SK-N-SH treated with all-trans-retinoic acid at 6 μM for 48 hours (cell line): ENCODE measurements around the gene ADRA2B.

Experiments
- ATAC-seq: fragments of 200-7000 bp; cut with Tn5 transposase; 3 replicates; pipeline ENCODE4 v1.9.1; 2020; ENCODE audit warnings: mild to moderate bottlenecking, moderate library complexity
- ARNTL ChIP-seq: fragments of 450-650 bp; formaldehyde crosslinking; IDR thresholded peaks from 2 replicates; pipeline ENCODE4 v1.5.0; 2020; ENCODE audit warnings: low read depth, mild to moderate bottlenecking, moderate library complexity, borderline replicate concordance
- BACH2 ChIP-seq: fragments of 250-450 bp; sonication (Bioruptor Pico); IDR thresholded peaks from 2 replicates; pipeline ENCODE4 v1.9.0; 2021; ENCODE audit warnings: mild to moderate bottlenecking, borderline replicate concordance
- CSDC2 ChIP-seq: fragments of 250-450 bp; sonication (Bioruptor Pico); IDR thresholded peaks from 2 replicates; pipeline ENCODE4 v1.5.0; 2020; ENCODE audit warnings: mild to moderate bottlenecking, moderate library complexity
- ESRRG ChIP-seq: fragments of 250-450 bp; sonication (Bioruptor Pico); IDR thresholded peaks from 2 replicates; pipeline ENCODE4 v1.6.1; 2021; ENCODE audit warnings: mild to moderate bottlenecking
- GLIS3 ChIP-seq: fragments of 250-450 bp; sonication (Bioruptor Pico); IDR thresholded peaks from 2 replicates; pipeline ENCODE4 v1.5.0; 2020; ENCODE audit warnings: mild to moderate bottlenecking, moderate library complexity
- ISL1 ChIP-seq: fragments of 250-450 bp; sonication (Bioruptor Pico); IDR thresholded peaks from 2 replicates; pipeline ENCODE4 v2.1.2; 2022; ENCODE audit warnings: mild to moderate bottlenecking, moderate library complexity
- PPARA ChIP-seq: fragments of 250-450 bp; sonication (Bioruptor Pico); IDR thresholded peaks from 2 replicates; pipeline ENCODE4 v1.5.0; 2020; ENCODE audit warnings: mild to moderate bottlenecking, borderline replicate concordance
- RARB ChIP-seq: fragments of 250-450 bp; sonication (Bioruptor Pico); IDR thresholded peaks from 2 replicates; pipeline ENCODE4 v1.8.0; 2021; ENCODE audit warnings: mild to moderate bottlenecking, moderate library complexity
- SNAI2 ChIP-seq: fragments of 250-450 bp; sonication (Bioruptor Pico); IDR thresholded peaks from 2 replicates; pipeline ENCODE4 v1.5.0; 2020; ENCODE audit warnings: mild to moderate bottlenecking, moderate library complexity
- TCF4 ChIP-seq: fragments of 250-450 bp; sonication (Bioruptor Pico); IDR thresholded peaks from 2 replicates; pipeline ENCODE4 v1.8.0; 2021; ENCODE audit warnings: mild to moderate bottlenecking, moderate library complexity, borderline replicate concordance
- TOX ChIP-seq: fragments of 250-450 bp; sonication (Bioruptor Pico); IDR thresholded peaks from 2 replicates; pipeline ENCODE4 v1.8.0; 2021; ENCODE audit warnings: mild to moderate bottlenecking, moderate library complexity, borderline replicate concordance
- ZC3H10 ChIP-seq: fragments of 250-450 bp; sonication (Bioruptor Pico); IDR thresholded peaks from 2 replicates; pipeline ENCODE4 v1.5.1; 2021; ENCODE audit warnings: mild to moderate bottlenecking, moderate library complexity
- ZFP3 ChIP-seq: fragments of 250-450 bp; sonication (Bioruptor Pico); IDR thresholded peaks from 2 replicates; pipeline ENCODE4 v1.5.0; 2020; ENCODE audit warnings: mild to moderate bottlenecking, moderate library complexity
- ZFP30 ChIP-seq: fragments of 450-650 bp; formaldehyde crosslinking; IDR thresholded peaks from 2 replicates; pipeline ENCODE4 v1.5.0; 2022; ENCODE audit warnings: mild to moderate bottlenecking, moderate library complexity
- ZNF70 ChIP-seq: fragments of 450-650 bp; formaldehyde crosslinking; IDR thresholded peaks from 2 replicates; pipeline ENCODE4 v1.5.0; 2020; ENCODE audit warnings: mild to moderate bottlenecking, moderate library complexity
- ZNF8 ChIP-seq: fragments of 450-650 bp; formaldehyde crosslinking; IDR thresholded peaks from 2 replicates; pipeline ENCODE4 v1.5.0; 2020; ENCODE audit warnings: mild to moderate bottlenecking, moderate library complexity
- TF ChIP-seq, protein P1 (sequence below): fragments of 250-450 bp; sonication (Bioruptor Pico); IDR thresholded peaks from 2 replicates; pipeline ENCODE4 v1.8.0; 2021; ENCODE audit warnings: low read depth, mild to moderate bottlenecking, moderate library complexity, borderline replicate concordance
- TF ChIP-seq, protein P2 (sequence below): fragments of 250-450 bp; sonication (Bioruptor Pico); IDR thresholded peaks from 2 replicates; pipeline ENCODE4 v1.5.0; 2020; ENCODE audit warnings: mild to moderate bottlenecking, moderate library complexity
- TF ChIP-seq, protein P3 (sequence below): fragments of 250-450 bp; sonication (Bioruptor Pico); IDR thresholded peaks from 2 replicates; pipeline ENCODE4 v1.5.1; 2021; ENCODE audit warnings: mild to moderate bottlenecking, moderate library complexity
- TF ChIP-seq, protein P4 (sequence below): fragments of 250-450 bp; sonication (Bioruptor Pico); IDR thresholded peaks from 2 replicates; pipeline ENCODE4 v1.8.0; 2020; ENCODE audit warnings: mild to moderate bottlenecking, moderate library complexity, borderline replicate concordance
- TF ChIP-seq, protein P5 (sequence below): fragments of 250-450 bp; sonication (Bioruptor Pico); IDR thresholded peaks from 2 replicates; pipeline ENCODE4 v1.5.1; 2020; ENCODE audit warnings: low read depth, mild to moderate bottlenecking, moderate library complexity

ADRA2B gene

DNA sequence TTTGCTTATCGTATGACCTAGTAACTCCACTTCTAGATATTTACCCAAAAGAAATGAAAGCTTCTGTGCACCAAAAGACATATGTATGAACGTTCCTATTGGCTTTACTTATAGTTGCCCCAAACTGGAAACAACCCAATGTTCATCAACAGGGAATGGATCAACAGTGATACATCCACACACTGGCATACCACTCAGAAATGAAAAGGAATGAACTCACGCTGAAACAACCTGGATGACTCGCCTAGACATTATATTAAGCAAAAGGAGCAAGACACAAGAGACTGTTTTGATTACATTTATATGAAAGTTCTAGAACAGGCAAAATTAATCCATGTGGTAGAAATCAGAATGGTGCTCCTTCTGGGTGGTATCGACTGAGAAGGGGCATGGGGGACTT lies 18.9 kb downstream of the ADRA2B start (continued):
- TF ChIP-seq, protein P1, sequence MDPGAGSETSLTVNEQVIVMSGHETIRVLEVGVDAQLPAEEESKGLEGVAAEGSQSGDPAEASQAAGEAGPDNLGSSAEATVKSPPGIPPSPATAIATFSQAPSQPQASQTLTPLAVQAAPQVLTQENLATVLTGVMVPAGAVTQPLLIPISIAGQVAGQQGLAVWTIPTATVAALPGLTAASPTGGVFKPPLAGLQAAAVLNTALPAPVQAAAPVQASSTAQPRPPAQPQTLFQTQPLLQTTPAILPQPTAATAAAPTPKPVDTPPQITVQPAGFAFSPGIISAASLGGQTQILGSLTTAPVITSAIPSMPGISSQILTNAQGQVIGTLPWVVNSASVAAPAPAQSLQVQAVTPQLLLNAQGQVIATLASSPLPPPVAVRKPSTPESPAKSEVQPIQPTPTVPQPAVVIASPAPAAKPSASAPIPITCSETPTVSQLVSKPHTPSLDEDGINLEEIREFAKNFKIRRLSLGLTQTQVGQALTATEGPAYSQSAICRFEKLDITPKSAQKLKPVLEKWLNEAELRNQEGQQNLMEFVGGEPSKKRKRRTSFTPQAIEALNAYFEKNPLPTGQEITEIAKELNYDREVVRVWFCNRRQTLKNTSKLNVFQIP = no peak
- TF ChIP-seq PPARA (CRISPR knock-in tag) = no peak
- TF ChIP-seq GLIS3 (CRISPR knock-in tag) = no peak
- no peak for TF ChIP-seq ZNF8 (CRISPR knock-in tag)
- TF ChIP-seq, protein P2, sequence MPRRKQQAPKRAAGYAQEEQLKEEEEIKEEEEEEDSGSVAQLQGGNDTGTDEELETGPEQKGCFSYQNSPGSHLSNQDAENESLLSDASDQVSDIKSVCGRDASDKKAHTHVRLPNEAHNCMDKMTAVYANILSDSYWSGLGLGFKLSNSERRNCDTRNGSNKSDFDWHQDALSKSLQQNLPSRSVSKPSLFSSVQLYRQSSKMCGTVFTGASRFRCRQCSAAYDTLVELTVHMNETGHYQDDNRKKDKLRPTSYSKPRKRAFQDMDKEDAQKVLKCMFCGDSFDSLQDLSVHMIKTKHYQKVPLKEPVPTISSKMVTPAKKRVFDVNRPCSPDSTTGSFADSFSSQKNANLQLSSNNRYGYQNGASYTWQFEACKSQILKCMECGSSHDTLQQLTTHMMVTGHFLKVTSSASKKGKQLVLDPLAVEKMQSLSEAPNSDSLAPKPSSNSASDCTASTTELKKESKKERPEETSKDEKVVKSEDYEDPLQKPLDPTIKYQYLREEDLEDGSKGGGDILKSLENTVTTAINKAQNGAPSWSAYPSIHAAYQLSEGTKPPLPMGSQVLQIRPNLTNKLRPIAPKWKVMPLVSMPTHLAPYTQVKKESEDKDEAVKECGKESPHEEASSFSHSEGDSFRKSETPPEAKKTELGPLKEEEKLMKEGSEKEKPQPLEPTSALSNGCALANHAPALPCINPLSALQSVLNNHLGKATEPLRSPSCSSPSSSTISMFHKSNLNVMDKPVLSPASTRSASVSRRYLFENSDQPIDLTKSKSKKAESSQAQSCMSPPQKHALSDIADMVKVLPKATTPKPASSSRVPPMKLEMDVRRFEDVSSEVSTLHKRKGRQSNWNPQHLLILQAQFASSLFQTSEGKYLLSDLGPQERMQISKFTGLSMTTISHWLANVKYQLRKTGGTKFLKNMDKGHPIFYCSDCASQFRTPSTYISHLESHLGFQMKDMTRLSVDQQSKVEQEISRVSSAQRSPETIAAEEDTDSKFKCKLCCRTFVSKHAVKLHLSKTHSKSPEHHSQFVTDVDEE (CRISPR knock-in tag) = no peak
- no peak for TF ChIP-seq CSDC2 (CRISPR knock-in tag)
- TF ChIP-seq ZNF70 (CRISPR knock-in tag) = no peak
- TF ChIP-seq TCF4 (CRISPR knock-in tag) = no peak
- TF ChIP-seq ARNTL (CRISPR knock-in tag) = no peak
- no peak for TF ChIP-seq ZFP30 (CRISPR knock-in tag)

DNA sequence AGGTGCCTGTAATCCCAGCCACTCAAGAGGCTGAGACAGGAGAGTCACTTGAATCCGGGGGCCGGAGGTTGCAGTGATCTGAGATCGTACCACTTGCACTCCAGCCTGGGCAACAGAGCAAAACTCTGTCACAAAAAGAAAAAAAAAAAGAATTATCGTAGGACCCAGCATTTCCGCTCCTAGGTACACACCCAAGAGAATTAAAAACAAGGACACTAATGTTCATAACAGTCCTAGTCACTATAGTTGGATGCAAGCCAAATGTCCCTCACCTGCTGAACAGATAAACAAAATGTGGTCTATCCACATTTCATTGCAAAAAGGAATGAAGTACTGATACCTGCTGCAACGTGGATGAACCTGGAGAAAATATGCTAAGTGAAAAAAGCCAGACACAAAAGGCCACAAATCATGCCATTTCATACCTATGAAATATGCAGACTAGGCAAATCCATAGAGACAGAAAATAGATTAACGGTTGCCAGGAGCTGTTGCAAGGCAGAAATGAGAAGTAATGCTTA lies 21.2 kb downstream of the ADRA2B start:
- ATAC-seq = no peak
- TF ChIP-seq CSDC2 (CRISPR knock-in tag) (no peak), PPARA (CRISPR knock-in tag) (no peak), ISL1 (CRISPR knock-in tag) (no peak), RARB (CRISPR knock-in tag) (no peak), ZNF8 (CRISPR knock-in tag) (no peak), ZC3H10 (CRISPR knock-in tag) (no peak), SNAI2 (CRISPR knock-in tag) (no peak), ARNTL (CRISPR knock-in tag) (no peak), ESRRG (no peak), BACH2 (no peak), TOX (CRISPR knock-in tag) (no peak), GLIS3 (CRISPR knock-in tag) (no peak), ZFP3 (no peak)
- TF ChIP-seq, protein P3, sequence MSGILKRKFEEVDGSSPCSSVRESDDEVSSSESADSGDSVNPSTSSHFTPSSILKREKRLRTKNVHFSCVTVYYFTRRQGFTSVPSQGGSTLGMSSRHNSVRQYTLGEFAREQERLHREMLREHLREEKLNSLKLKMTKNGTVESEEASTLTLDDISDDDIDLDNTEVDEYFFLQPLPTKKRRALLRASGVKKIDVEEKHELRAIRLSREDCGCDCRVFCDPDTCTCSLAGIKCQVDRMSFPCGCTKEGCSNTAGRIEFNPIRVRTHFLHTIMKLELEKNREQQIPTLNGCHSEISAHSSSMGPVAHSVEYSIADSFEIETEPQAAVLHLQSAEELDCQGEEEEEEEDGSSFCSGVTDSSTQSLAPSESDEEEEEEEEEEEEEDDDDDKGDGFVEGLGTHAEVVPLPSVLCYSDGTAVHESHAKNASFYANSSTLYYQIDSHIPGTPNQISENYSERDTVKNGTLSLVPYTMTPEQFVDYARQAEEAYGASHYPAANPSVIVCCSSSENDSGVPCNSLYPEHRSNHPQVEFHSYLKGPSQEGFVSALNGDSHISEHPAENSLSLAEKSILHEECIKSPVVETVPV = no peak
- TF ChIP-seq, protein P4, sequence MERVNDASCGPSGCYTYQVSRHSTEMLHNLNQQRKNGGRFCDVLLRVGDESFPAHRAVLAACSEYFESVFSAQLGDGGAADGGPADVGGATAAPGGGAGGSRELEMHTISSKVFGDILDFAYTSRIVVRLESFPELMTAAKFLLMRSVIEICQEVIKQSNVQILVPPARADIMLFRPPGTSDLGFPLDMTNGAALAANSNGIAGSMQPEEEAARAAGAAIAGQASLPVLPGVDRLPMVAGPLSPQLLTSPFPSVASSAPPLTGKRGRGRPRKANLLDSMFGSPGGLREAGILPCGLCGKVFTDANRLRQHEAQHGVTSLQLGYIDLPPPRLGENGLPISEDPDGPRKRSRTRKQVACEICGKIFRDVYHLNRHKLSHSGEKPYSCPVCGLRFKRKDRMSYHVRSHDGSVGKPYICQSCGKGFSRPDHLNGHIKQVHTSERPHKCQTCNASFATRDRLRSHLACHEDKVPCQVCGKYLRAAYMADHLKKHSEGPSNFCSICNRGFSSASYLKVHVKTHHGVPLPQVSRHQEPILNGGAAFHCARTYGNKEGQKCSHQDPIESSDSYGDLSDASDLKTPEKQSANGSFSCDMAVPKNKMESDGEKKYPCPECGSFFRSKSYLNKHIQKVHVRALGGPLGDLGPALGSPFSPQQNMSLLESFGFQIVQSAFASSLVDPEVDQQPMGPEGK (CRISPR knock-in tag) = no peak
- TF ChIP-seq, protein P5, sequence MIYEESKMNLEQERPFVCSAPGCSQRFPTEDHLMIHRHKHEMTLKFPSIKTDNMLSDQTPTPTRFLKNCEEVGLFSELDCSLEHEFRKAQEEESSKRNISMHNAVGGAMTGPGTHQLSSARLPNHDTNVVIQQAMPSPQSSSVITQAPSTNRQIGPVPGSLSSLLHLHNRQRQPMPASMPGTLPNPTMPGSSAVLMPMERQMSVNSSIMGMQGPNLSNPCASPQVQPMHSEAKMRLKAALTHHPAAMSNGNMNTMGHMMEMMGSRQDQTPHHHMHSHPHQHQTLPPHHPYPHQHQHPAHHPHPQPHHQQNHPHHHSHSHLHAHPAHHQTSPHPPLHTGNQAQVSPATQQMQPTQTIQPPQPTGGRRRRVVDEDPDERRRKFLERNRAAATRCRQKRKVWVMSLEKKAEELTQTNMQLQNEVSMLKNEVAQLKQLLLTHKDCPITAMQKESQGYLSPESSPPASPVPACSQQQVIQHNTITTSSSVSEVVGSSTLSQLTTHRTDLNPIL (CRISPR knock-in tag) = no peak
- TF ChIP-seq, protein P2 (CRISPR knock-in tag) = no peak
- TF ChIP-seq, protein P1 = no peak
